NB4 (cell line): Measurements from ENCODE around the gene SH2D4B.
A peak's percentile ranks its signal among the peaks of the same experiment; 100 is the strongest.

ENCODE experiments used
- DNase-seq: peaks from one replicate; pipeline ENCODE4 v3.0.0; 2010; ENCODE audit warnings: low read depth
- H3K4me3 ChIP-seq: one replicate; pipeline ENCODE4 v1.5.1; 2011; ENCODE audit warnings: mild to moderate bottlenecking, low read depth, low read length, moderate library complexity
- MYC ChIP-seq: IDR thresholded peaks from 2 replicates; pipeline ENCODE4 v1.6.1; 2011; ENCODE audit warnings: low read depth, low read length
- POLR2A ChIP-seq: IDR thresholded peaks from 2 replicates; pipeline ENCODE4 v1.6.1; 2011; ENCODE audit warnings: mild to moderate bottlenecking; ENCODE audit not compliant: insufficient read length; ENCODE audit errors: extremely low read depth
- TF ChIP-seq, protein P1 (sequence below): IDR thresholded peaks from one replicate; pipeline ENCODE4 v1.5.1; 2012; ENCODE audit warnings: low read depth, low read length
- TF ChIP-seq, protein P2 (sequence below): IDR thresholded peaks from 2 replicates; pipeline ENCODE4 v1.6.1; 2011; ENCODE audit warnings: low read depth, low read length

Gene SH2D4B

GRCh38 chr10:80493522-80494051, 44.1 kb upstream of the SH2D4B start:
- no peak overlapping the region for H3K4me3 ChIP-seq
- peak; percentile 92 for DNase-seq
- TF ChIP-seq MYC (no peak), POLR2A (no peak)
- TF ChIP-seq, protein P1, sequence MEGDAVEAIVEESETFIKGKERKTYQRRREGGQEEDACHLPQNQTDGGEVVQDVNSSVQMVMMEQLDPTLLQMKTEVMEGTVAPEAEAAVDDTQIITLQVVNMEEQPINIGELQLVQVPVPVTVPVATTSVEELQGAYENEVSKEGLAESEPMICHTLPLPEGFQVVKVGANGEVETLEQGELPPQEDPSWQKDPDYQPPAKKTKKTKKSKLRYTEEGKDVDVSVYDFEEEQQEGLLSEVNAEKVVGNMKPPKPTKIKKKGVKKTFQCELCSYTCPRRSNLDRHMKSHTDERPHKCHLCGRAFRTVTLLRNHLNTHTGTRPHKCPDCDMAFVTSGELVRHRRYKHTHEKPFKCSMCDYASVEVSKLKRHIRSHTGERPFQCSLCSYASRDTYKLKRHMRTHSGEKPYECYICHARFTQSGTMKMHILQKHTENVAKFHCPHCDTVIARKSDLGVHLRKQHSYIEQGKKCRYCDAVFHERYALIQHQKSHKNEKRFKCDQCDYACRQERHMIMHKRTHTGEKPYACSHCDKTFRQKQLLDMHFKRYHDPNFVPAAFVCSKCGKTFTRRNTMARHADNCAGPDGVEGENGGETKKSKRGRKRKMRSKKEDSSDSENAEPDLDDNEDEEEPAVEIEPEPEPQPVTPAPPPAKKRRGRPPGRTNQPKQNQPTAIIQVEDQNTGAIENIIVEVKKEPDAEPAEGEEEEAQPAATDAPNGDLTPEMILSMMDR: no peak
- TF ChIP-seq, protein P2, sequence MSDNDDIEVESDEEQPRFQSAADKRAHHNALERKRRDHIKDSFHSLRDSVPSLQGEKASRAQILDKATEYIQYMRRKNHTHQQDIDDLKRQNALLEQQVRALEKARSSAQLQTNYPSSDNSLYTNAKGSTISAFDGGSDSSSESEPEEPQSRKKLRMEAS: no peak

DNA sequence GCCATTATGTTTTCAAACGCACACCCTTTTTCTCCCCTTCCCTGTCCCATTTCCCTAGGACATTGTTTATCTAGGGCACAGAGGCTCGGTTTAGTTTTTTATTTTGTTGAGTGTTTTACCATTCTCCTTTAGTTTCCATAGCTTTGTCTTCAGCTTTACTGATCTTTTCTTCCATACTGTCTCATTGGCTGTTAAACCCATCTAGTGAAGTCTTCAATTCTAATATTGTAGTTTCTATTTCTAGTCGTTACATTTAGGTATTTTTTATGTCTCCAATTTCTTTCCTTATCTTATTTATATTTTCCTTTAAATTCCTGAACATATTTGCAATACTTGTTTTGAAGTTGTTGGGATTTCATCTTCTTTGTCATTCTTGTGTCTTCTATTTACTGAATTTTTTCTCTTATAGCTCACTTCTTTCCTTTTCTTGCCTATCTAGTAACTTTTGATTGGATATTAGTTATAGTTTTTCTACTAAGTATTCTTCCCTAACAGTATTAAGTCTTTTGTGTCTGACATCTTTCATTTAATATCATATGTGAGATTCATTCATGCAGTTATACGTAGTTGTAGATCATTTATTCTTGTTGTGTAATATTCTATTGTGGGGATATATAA, 41.0 kb upstream of the SH2D4B start:
- DNase-seq: no peak
- TF ChIP-seq, protein P1: no peak
- TF ChIP-seq, protein P2: no peak
- TF ChIP-seq MYC (no peak), POLR2A (no peak)
- no peak overlapping the region for H3K4me3 ChIP-seq

DNA sequence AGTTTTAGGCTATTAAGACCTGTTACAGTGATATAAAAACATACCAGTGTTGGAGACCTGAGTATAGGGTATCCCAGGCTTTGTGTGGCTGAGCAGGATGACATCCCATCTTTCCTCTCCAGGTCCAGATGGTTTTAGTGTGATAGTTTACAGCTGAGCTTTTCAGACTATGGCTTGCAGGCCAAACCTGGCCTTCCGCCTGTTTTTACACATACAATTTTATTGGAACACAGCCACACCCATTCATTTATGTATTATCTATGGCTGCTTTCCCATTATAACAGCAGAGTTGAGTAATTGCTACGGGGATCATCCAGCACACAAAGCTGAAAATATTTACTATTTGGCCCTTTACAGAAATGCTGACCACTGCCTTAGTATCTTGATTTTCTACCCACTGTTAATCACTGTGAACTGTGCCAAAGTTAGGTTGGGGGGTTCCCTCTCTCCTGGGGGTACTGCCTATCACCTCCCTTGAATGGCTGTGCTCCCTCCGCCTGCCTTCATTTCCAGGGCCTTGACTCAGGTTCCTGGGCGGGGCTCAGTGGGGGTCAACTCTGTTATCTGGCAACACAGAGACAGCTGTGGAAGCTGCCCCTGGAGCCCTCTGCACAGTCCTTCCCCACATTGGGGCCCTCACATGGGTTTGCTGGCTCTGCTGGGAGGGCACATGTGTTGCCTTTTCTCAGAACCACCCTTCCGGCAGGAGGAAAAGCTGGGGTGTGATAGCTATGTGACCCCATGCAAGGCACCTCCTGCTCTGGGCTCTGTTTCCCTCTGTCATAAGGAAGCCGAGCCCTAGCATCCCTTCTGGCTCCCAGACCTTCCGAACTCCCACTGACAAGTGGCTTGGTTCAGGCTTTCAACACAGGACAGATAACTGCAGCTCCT, 40.3 kb upstream of the SH2D4B start:
- peak; percentile 80 for DNase-seq

DNA sequence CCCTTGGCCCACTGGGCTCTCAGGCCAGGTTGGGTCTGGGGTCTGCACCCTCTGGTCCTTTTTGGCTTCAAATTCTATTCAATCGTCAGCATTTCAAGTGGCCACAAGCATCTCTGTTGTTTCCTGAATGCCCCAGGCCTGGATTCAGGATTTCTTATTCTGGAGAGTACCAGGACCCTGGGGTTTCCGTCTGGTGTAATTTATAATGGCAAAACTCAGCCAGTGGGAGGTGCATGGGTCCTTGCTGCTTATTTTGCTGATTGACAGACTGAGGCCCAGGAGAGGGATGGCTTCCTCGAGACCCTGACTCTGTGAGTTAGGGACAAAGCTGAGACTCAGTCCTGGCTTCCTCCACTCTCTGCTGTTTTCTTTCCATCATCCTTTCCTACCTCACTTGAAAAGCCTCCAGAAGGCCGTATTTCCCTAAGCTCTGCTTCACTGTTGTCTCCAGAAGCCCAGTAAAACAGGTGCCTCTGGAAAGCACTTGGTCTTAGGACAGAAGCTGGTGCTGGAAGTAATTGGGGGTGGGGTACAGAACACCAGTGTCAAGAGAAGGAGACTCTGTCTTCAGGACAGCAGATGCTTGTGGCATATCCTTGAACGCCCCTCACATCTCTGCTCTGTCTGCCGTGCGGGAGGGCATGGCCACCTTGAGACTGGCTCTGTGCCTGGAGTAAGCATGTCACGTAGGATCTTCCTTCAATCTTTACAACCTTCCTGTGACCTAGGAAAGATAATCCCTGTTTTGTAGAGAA, 39.4 kb upstream of the SH2D4B start:
- TF ChIP-seq POLR2A: no peak
- TF ChIP-seq MYC: no peak
- TF ChIP-seq, protein P1: no peak
- TF ChIP-seq, protein P2: no peak
- peak; percentile 46 for DNase-seq
- peak overlapping the region; percentile 1 for H3K4me3 ChIP-seq

More for the DNA sequence above, 40.3 kb upstream of the SH2D4B start:
- H3K4me3 ChIP-seq: no peak overlapping the region
- no peak; the same call in 1 of the 2 replicates for TF ChIP-seq MYC
- TF ChIP-seq, protein P2: peak; percentile 77

GRCh38 chr10:80498833-80499741, 38.6 kb upstream of the SH2D4B start:
- TF ChIP-seq, protein P1: no peak
- TF ChIP-seq POLR2A (no peak), MYC (peak; percentile 92)
- TF ChIP-seq, protein P2: peak; percentile 89
- peak; percentile 99 for DNase-seq
- H3K4me3 ChIP-seq: peak overlapping the region; percentile 1
